ENCODE data around the gene KIAA1958. TPM values are rescaled to one million over a fixed set of nuclear protein-coding genes. Genes with fewer than 3 reads are reported as not detected.

Gene KIAA1958
- total RNA-seq, 4 donors from 2014 or later: 5.7 to 11.1 (median 6.8) TPM

GRCh38 chr9:112445196-112445595, 41.4 kb upstream of the KIAA1958 start:
- TF ChIP-seq POLR2A (IDR thresholded peaks at IDR 0.05): no peak
- TF ChIP-seq, protein P1, sequence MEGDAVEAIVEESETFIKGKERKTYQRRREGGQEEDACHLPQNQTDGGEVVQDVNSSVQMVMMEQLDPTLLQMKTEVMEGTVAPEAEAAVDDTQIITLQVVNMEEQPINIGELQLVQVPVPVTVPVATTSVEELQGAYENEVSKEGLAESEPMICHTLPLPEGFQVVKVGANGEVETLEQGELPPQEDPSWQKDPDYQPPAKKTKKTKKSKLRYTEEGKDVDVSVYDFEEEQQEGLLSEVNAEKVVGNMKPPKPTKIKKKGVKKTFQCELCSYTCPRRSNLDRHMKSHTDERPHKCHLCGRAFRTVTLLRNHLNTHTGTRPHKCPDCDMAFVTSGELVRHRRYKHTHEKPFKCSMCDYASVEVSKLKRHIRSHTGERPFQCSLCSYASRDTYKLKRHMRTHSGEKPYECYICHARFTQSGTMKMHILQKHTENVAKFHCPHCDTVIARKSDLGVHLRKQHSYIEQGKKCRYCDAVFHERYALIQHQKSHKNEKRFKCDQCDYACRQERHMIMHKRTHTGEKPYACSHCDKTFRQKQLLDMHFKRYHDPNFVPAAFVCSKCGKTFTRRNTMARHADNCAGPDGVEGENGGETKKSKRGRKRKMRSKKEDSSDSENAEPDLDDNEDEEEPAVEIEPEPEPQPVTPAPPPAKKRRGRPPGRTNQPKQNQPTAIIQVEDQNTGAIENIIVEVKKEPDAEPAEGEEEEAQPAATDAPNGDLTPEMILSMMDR (IDR thresholded peaks at IDR 0.05): no peak
- no peak for DNase-seq (ENCODE audit: low spot score in 2 of 2)
- intact Hi-C loops (cut with DNase I; ENCODE audit: low total_unique reads): no loop called here
- 0 to 76% methylated on average over 1 of the region's 1 CpG for WGBS, 2 donors
- no peak overlapping the region for H3K4me3 ChIP-seq (ENCODE audit: low read depth, poor library complexity, severe bottlenecking)

- intact Hi-C loops (cut with DNase I; ENCODE audit: low total_unique reads): no loop called here
- no peak for DNase-seq (ENCODE audit: low spot score in 2 of 2)
- 70 to 94% methylated on average over 2 of the region's 2 CpGs for WGBS, 2 donors
- H3K4me3 ChIP-seq (ENCODE audit: low read depth, poor library complexity, severe bottlenecking): no peak overlapping the region
- TF ChIP-seq, protein P1 (IDR thresholded peaks at IDR 0.05): no peak
- no peak for TF ChIP-seq POLR2A (IDR thresholded peaks at IDR 0.05)
Measured at GRCh38 chr9:112446080-112446479, 40.5 kb upstream of the KIAA1958 start.

- no peak overlapping the region for H3K4me3 ChIP-seq (ENCODE audit: low read depth, poor library complexity, severe bottlenecking)
- intact Hi-C loops (cut with DNase I; ENCODE audit: low total_unique reads): no loop called here
- 59 to 63% methylated on average over 2 of the region's 2 CpGs for WGBS, 2 donors
- DNase-seq (ENCODE audit: low spot score in 2 of 2): no peak
- TF ChIP-seq POLR2A (IDR thresholded peaks at IDR 0.05): no peak
- TF ChIP-seq, protein P1 (IDR thresholded peaks at IDR 0.05): no peak
Measured at GRCh38 chr9:112446526-112446925, 40.1 kb upstream of the KIAA1958 start.

GRCh38 chr9:112447283-112447761, 39.3 kb upstream of the KIAA1958 start:
- peak in 1 of 2 donors; percentile 21 for DNase-seq (ENCODE audit: low spot score in 2 of 2)
- 29 to 31% methylated on average over 2 of the region's 2 CpGs for WGBS, 2 donors
- TF ChIP-seq POLR2A (IDR thresholded peaks at IDR 0.05): no peak
- TF ChIP-seq, protein P1 (IDR thresholded peaks at IDR 0.05): no peak
- intact Hi-C loops (cut with DNase I; ENCODE audit: low total_unique reads): no loop called here
- no peak overlapping the region for H3K4me3 ChIP-seq (ENCODE audit: low read depth, poor library complexity, severe bottlenecking)

- WGBS, 2 donors: 100% methylated on average over 1 of the region's 1 CpG
- TF ChIP-seq POLR2A (IDR thresholded peaks at IDR 0.05): no peak
- DNase-seq (ENCODE audit: low spot score in 2 of 2): no peak
- H3K4me3 ChIP-seq (ENCODE audit: low read depth, poor library complexity, severe bottlenecking): no peak overlapping the region
- intact Hi-C loops (cut with DNase I; ENCODE audit: low total_unique reads): no loop called here
Measured at GRCh38 chr9:112462855-112463254, 23.8 kb upstream of the KIAA1958 start.

DNA sequence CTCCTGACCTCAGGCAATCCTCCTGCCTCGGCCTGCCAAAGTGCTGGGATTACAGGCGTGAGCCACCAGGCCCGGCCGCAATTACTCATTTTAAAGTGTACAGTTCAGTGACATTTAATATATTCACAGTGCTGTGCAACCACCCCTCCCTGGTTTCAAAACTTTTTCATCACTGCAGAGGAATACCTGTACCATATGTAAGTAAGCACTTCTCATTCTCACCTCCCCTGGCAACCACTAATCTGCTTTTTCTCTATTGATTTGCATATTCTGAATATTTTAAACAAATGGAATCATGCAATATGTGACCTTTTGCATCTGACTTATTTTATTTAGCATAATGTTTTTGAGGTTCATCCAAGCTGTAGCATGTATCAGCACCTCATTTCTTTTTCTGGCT, 21.3 kb upstream of the KIAA1958 start:
- intact Hi-C loops (cut with DNase I; ENCODE audit: low total_unique reads): no loop called here
- TF ChIP-seq, protein P1 (IDR thresholded peaks at IDR 0.05): no peak
- no peak for TF ChIP-seq POLR2A (IDR thresholded peaks at IDR 0.05)
- no peak for DNase-seq (ENCODE audit: low spot score in 2 of 2)

More for the DNA sequence above, 21.3 kb upstream of the KIAA1958 start:
- WGBS, 2 donors: 88 to 98% methylated on average over 4 of the region's 4 CpGs
- H3K4me3 ChIP-seq (ENCODE audit: low read depth, poor library complexity, severe bottlenecking): no peak overlapping the region

Data from lower leg skin (tissue), 4 donors.